ENCODE measurements around the gene TMEM120B. TPM values are rescaled to one million over a fixed set of nuclear protein-coding genes. Genes with fewer than 3 reads are reported as not detected.
A peak's percentile ranks its signal among the peaks of the same experiment; 100 is the strongest.

The TMEM120B gene
- total and polyA plus RNA-seq, 2 of the 13 experiments (the other 11 are each of a cell fraction or from before 2014, with no cell fraction given), result 7.1 to 12.9 TPM

DNA sequence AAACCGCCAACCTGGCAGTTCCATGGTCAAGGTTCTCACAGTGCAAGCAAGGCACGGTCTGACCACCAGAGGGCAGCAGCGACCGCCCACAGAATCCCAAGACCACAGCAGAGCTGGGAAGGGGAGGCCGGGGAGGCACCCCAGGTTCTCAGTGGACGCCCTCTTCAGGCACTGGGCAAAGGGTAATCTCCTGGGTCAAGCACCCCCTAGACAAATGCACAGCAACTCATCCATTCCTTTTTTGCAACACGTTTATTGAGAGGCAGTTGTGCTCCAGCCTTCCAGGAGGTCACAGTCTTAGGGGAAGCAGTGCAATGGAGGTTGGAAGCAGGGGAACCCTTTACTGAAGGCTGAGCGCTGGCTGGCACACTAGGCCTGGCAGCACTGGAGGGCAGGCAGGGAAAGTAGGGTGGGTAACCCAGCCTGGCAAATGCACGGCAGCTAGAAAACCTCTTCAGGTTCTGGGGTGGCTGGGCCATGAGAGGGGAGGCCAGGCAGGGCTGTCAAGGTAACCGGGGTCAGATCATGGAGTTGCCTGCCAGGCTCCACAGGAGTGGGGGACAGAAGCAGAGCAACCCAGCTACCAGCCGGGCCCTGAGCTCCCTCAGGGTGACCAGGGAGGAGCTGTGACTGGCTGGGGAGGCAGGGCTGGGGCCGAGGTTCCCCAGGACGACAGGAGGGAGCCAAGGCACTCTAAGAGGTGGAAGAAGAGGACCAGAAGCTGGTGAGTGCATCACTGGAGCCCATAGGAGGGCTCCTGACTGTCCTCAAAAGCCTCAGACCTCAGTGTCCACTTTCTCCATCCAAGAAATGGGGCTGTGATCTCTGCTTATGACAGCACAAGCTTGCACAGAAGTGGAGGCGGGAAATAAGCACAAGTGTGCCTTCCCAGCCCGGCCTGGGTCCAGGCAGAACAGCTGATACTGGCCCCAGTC lies 82.7 kb downstream of the TMEM120B start (continued):
- no peak for TF ChIP-seq NFYB (CRISPR knock-in tag; IDR thresholded peaks at IDR 0.05)
- no peak for TF ChIP-seq ZSCAN20 (CRISPR knock-in tag; IDR thresholded peaks at IDR 0.05; ENCODE audit: borderline replicate concordance)
- 0 out of 2 replicates have a peak, but pooled peaks have one; percentile 37 for TF ChIP-seq TOPORS (CRISPR knock-in tag; IDR thresholded peaks at IDR 0.05)
- peak; percentile 43; the same call in 1 of the 2 replicates for TF ChIP-seq ZNF607 (CRISPR knock-in tag; IDR thresholded peaks at IDR 0.05; ENCODE audit: borderline replicate concordance)
- TF ChIP-seq, protein P1, sequence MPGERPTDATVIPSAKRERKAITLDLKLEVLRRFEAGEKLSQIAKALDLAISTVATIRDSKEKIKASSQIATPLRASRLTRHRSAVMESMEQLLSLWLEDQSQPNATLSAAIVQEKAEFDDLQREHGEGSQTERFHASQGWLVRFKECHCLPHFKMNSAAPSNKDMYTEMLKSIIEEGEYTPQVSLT (CRISPR knock-in tag; IDR thresholded peaks at IDR 0.05; ENCODE audit: borderline replicate concordance, low read depth), result no peak
- TF ChIP-seq ZNF883 (CRISPR knock-in tag; IDR thresholded peaks at IDR 0.05; ENCODE audit: not compliant biosample characterization), result no peak
- TF ChIP-seq, protein P2, sequence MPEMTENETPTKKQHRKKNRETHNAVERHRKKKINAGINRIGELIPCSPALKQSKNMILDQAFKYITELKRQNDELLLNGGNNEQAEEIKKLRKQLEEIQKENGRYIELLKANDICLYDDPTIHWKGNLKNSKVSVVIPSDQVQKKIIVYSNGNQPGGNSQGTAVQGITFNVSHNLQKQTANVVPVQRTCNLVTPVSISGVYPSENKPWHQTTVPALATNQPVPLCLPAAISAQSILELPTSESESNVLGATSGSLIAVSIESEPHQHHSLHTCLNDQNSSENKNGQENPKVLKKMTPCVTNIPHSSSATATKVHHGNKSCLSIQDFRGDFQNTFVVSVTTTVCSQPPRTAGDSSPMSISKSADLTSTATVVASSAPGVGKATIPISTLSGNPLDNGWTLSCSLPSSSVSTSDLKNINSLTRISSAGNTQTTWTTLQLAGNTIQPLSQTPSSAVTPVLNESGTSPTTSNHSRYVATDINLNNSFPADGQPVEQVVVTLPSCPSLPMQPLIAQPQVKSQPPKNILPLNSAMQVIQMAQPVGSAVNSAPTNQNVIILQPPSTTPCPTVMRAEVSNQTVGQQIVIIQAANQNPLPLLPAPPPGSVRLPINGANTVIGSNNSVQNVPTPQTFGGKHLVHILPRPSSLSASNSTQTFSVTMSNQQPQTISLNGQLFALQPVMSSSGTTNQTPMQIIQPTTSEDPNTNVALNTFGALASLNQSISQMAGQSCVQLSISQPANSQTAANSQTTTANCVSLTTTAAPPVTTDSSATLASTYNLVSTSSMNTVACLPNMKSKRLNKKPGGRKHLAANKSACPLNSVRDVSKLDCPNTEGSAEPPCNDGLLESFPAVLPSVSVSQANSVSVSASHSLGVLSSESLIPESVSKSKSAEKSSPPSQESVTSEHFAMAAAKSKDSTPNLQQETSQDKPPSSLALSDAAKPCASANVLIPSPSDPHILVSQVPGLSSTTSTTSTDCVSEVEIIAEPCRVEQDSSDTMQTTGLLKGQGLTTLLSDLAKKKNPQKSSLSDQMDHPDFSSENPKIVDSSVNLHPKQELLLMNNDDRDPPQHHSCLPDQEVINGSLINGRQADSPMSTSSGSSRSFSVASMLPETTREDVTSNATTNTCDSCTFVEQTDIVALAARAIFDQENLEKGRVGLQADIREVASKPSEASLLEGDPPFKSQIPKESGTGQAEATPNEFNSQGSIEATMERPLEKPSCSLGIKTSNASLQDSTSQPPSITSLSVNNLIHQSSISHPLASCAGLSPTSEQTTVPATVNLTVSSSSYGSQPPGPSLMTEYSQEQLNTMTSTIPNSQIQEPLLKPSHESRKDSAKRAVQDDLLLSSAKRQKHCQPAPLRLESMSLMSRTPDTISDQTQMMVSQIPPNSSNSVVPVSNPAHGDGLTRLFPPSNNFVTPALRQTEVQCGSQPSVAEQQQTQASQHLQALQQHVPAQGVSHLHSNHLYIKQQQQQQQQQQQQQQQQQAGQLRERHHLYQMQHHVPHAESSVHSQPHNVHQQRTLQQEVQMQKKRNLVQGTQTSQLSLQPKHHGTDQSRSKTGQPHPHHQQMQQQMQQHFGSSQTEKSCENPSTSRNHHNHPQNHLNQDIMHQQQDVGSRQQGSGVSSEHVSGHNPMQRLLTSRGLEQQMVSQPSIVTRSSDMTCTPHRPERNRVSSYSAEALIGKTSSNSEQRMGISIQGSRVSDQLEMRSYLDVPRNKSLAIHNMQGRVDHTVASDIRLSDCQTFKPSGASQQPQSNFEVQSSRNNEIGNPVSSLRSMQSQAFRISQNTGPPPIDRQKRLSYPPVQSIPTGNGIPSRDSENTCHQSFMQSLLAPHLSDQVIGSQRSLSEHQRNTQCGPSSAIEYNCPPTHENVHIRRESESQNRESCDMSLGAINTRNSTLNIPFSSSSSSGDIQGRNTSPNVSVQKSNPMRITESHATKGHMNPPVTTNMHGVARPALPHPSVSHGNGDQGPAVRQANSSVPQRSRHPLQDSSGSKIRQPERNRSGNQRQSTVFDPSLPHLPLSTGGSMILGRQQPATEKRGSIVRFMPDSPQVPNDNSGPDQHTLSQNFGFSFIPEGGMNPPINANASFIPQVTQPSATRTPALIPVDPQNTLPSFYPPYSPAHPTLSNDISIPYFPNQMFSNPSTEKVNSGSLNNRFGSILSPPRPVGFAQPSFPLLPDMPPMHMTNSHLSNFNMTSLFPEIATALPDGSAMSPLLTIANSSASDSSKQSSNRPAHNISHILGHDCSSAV (CRISPR knock-in tag; IDR thresholded peaks at IDR 0.05; ENCODE audit: borderline replicate concordance), result no peak
- no peak for TF ChIP-seq TBX3 (IDR thresholded peaks at IDR 0.05; ENCODE audit: borderline replicate concordance)
- TF ChIP-seq, protein P3, sequence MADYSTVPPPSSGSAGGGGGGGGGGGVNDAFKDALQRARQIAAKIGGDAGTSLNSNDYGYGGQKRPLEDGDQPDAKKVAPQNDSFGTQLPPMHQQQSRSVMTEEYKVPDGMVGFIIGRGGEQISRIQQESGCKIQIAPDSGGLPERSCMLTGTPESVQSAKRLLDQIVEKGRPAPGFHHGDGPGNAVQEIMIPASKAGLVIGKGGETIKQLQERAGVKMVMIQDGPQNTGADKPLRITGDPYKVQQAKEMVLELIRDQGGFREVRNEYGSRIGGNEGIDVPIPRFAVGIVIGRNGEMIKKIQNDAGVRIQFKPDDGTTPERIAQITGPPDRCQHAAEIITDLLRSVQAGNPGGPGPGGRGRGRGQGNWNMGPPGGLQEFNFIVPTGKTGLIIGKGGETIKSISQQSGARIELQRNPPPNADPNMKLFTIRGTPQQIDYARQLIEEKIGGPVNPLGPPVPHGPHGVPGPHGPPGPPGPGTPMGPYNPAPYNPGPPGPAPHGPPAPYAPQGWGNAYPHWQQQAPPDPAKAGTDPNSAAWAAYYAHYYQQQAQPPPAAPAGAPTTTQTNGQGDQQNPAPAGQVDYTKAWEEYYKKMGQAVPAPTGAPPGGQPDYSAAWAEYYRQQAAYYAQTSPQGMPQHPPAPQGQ (CRISPR knock-in tag; IDR thresholded peaks at IDR 0.05; ENCODE audit: borderline replicate concordance), result no peak
- TF ChIP-seq ZNF605 (CRISPR knock-in tag; IDR thresholded peaks at IDR 0.05), result peak; percentile 60; the same call in 1 of the 2 replicates
- TF ChIP-seq ISL2 (CRISPR knock-in tag; IDR thresholded peaks at IDR 0.05), result peak; percentile 26; the same call in 1 of the 2 replicates
- TF ChIP-seq, protein P4, sequence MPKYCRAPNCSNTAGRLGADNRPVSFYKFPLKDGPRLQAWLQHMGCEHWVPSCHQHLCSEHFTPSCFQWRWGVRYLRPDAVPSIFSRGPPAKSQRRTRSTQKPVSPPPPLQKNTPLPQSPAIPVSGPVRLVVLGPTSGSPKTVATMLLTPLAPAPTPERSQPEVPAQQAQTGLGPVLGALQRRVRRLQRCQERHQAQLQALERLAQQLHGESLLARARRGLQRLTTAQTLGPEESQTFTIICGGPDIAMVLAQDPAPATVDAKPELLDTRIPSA (CRISPR knock-in tag; IDR thresholded peaks at IDR 0.05; ENCODE audit: borderline replicate concordance), result no peak
- no peak for TF ChIP-seq ZNF33A (CRISPR knock-in tag; IDR thresholded peaks at IDR 0.05; ENCODE audit: borderline replicate concordance)
- TF ChIP-seq, protein P5, sequence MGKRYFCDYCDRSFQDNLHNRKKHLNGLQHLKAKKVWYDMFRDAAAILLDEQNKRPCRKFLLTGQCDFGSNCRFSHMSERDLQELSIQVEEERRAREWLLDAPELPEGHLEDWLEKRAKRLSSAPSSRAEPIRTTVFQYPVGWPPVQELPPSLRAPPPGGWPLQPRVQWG (CRISPR knock-in tag; IDR thresholded peaks at IDR 0.05; ENCODE audit: borderline replicate concordance, low read depth), result no peak
